ENCODE measurements around the gene IGFN1.

IGFN1 gene

GRCh38 chr1:201184307-201185122, 6.1 kb upstream of the IGFN1 start:
- Histone ChIP-seq H3K9me3 (ENCODE audit: insufficient read depth, low read length) (no peaks in the 10 kb centered on the region), H3K4me3 (ENCODE audit: insufficient read length, low read depth) (no peak overlapping the region), H3K36me3 (ENCODE audit: insufficient read depth, insufficient read length, low read length) (no peaks in the 10 kb centered on the region), H3K4me1 (ENCODE audit: insufficient read depth, insufficient read length) (peaks cover 10% of the 10 kb centered on the region), H3K27me3 (ENCODE audit: insufficient read depth, insufficient read length) (peaks cover 6% of the 10 kb centered on the region), H3K9ac (ENCODE audit: insufficient read length, low read depth) (no peak overlapping the region)
- TF ChIP-seq YY1 (IDR thresholded peaks at IDR 0.05; ENCODE audit: insufficient read depth, insufficient read length), result no peak
- TF ChIP-seq ZNF274 (IDR thresholded peaks at IDR 0.05; ENCODE audit: low read depth, low read length), result no peak
- no peak for TF ChIP-seq SUZ12 (IDR thresholded peaks at IDR 0.05; ENCODE audit: extremely low read depth, insufficient read depth, insufficient read length)
- peak; percentile 35 for DNase-seq (ENCODE audit: low read depth, low spot score)

GRCh38 chr1:201185123-201185453, 5.5 kb upstream of the IGFN1 start:
- Histone ChIP-seq H3K27me3 (ENCODE audit: insufficient read depth, insufficient read length) (peaks cover 6% of the 10 kb centered on the region), H3K4me3 (ENCODE audit: insufficient read length, low read depth) (no peak overlapping the region), H3K36me3 (ENCODE audit: insufficient read depth, insufficient read length, low read length) (no peaks in the 10 kb centered on the region), H3K9ac (ENCODE audit: insufficient read length, low read depth) (no peak overlapping the region), H3K9me3 (ENCODE audit: insufficient read depth, low read length) (no peaks in the 10 kb centered on the region), H3K4me1 (ENCODE audit: insufficient read depth, insufficient read length) (peaks cover 14% of the 10 kb centered on the region)
- DNase-seq (ENCODE audit: low read depth, low spot score), result no peak
- no peak for TF ChIP-seq SUZ12 (IDR thresholded peaks at IDR 0.05; ENCODE audit: extremely low read depth, insufficient read depth, insufficient read length)
- TF ChIP-seq ZNF274 (IDR thresholded peaks at IDR 0.05; ENCODE audit: low read depth, low read length), result no peak
- no peak for TF ChIP-seq YY1 (IDR thresholded peaks at IDR 0.05; ENCODE audit: insufficient read depth, insufficient read length)

- no peak for TF ChIP-seq ZNF274 (IDR thresholded peaks at IDR 0.05; ENCODE audit: low read depth, low read length)
- TF ChIP-seq YY1 (IDR thresholded peaks at IDR 0.05; ENCODE audit: insufficient read depth, insufficient read length), result no peak
- no peak for TF ChIP-seq SUZ12 (IDR thresholded peaks at IDR 0.05; ENCODE audit: extremely low read depth, insufficient read depth, insufficient read length)
- Histone ChIP-seq H3K36me3 (ENCODE audit: insufficient read depth, insufficient read length, low read length) (no peaks in the 10 kb centered on the region), H3K9me3 (ENCODE audit: insufficient read depth, low read length) (no peaks in the 10 kb centered on the region), H3K27me3 (ENCODE audit: insufficient read depth, insufficient read length) (peaks cover 5% of the 10 kb centered on the region), H3K9ac (ENCODE audit: insufficient read length, low read depth) (no peak overlapping the region), H3K4me3 (ENCODE audit: insufficient read length, low read depth) (no peak overlapping the region), H3K4me1 (ENCODE audit: insufficient read depth, insufficient read length) (peaks cover 19% of the 10 kb centered on the region)
- no peak for DNase-seq (ENCODE audit: low read depth, low spot score)
These were observed 5.0 kb upstream of the IGFN1 start for GRCh38 chr1:201185527-201186128.

GRCh38 chr1:201186192-201186591, 4.4 kb upstream of the IGFN1 start:
- DNase-seq (ENCODE audit: low read depth, low spot score), result no peak
- H3K9me3 ChIP-seq (ENCODE audit: insufficient read depth, low read length), result no peaks in the 10 kb centered on the region
- no peak overlapping the region for H3K4me3 ChIP-seq (ENCODE audit: insufficient read length, low read depth)
- no peak overlapping the region for H3K9ac ChIP-seq (ENCODE audit: insufficient read length, low read depth)
- H3K36me3 ChIP-seq (ENCODE audit: insufficient read depth, insufficient read length, low read length), result no peaks in the 10 kb centered on the region
- peaks cover 5% of the 10 kb centered on the region for H3K27me3 ChIP-seq (ENCODE audit: insufficient read depth, insufficient read length)
- H3K4me1 ChIP-seq (ENCODE audit: insufficient read depth, insufficient read length), result peaks cover 22% of the 10 kb centered on the region
- TF ChIP-seq ZNF274 (IDR thresholded peaks at IDR 0.05; ENCODE audit: low read depth, low read length), result no peak
- no peak for TF ChIP-seq SUZ12 (IDR thresholded peaks at IDR 0.05; ENCODE audit: extremely low read depth, insufficient read depth, insufficient read length)
- TF ChIP-seq YY1 (IDR thresholded peaks at IDR 0.05; ENCODE audit: insufficient read depth, insufficient read length), result no peak

GRCh38 chr1:201189085-201189484, 1.5 kb upstream of the IGFN1 start:
- Histone ChIP-seq H3K36me3 (ENCODE audit: insufficient read depth, insufficient read length, low read length) (no peaks in the 10 kb centered on the region), H3K9ac (ENCODE audit: insufficient read length, low read depth) (no peak overlapping the region), H3K9me3 (ENCODE audit: insufficient read depth, low read length) (no peaks in the 10 kb centered on the region), H3K4me1 (ENCODE audit: insufficient read depth, insufficient read length) (peaks cover 22% of the 10 kb centered on the region), H3K4me3 (ENCODE audit: insufficient read length, low read depth) (no peak overlapping the region), H3K27me3 (ENCODE audit: insufficient read depth, insufficient read length) (peaks cover 10% of the 10 kb centered on the region)
- TF ChIP-seq ZNF274 (IDR thresholded peaks at IDR 0.05; ENCODE audit: low read depth, low read length) (no peak), YY1 (IDR thresholded peaks at IDR 0.05; ENCODE audit: insufficient read depth, insufficient read length) (no peak), SUZ12 (IDR thresholded peaks at IDR 0.05; ENCODE audit: extremely low read depth, insufficient read depth, insufficient read length) (no peak)
- no peak for DNase-seq (ENCODE audit: low read depth, low spot score)

GRCh38 chr1:201190005-201190404, 619 bp upstream of the IGFN1 start:
- Histone ChIP-seq H3K4me1 (ENCODE audit: insufficient read depth, insufficient read length) (peaks cover 18% of the 10 kb centered on the region), H3K9ac (ENCODE audit: insufficient read length, low read depth) (no peak overlapping the region), H3K9me3 (ENCODE audit: insufficient read depth, low read length) (no peaks in the 10 kb centered on the region), H3K36me3 (ENCODE audit: insufficient read depth, insufficient read length, low read length) (no peaks in the 10 kb centered on the region), H3K27me3 (ENCODE audit: insufficient read depth, insufficient read length) (peaks cover 10% of the 10 kb centered on the region), H3K4me3 (ENCODE audit: insufficient read length, low read depth) (no peak overlapping the region)
- no peak for DNase-seq (ENCODE audit: low read depth, low spot score)
- TF ChIP-seq ZNF274 (IDR thresholded peaks at IDR 0.05; ENCODE audit: low read depth, low read length), result no peak
- TF ChIP-seq YY1 (IDR thresholded peaks at IDR 0.05; ENCODE audit: insufficient read depth, insufficient read length), result no peak
- TF ChIP-seq SUZ12 (IDR thresholded peaks at IDR 0.05; ENCODE audit: extremely low read depth, insufficient read depth, insufficient read length), result no peak

- Histone ChIP-seq H3K36me3 (ENCODE audit: insufficient read depth, insufficient read length, low read length) (no peaks in the 10 kb centered on the region), H3K9ac (ENCODE audit: insufficient read length, low read depth) (no peak overlapping the region), H3K9me3 (ENCODE audit: insufficient read depth, low read length) (no peaks in the 10 kb centered on the region), H3K4me1 (ENCODE audit: insufficient read depth, insufficient read length) (peaks cover 12% of the 10 kb centered on the region), H3K27me3 (ENCODE audit: insufficient read depth, insufficient read length) (peaks cover 10% of the 10 kb centered on the region), H3K4me3 (ENCODE audit: insufficient read length, low read depth) (no peak overlapping the region)
- TF ChIP-seq YY1 (IDR thresholded peaks at IDR 0.05; ENCODE audit: insufficient read depth, insufficient read length), result no peak
- DNase-seq (ENCODE audit: low read depth, low spot score), result no peak
These were observed 1.1 kb downstream of the IGFN1 start for GRCh38 chr1:201191653-201192260.
